ENCODE data around the gene GALNT17.

GALNT17 gene

DNA sequence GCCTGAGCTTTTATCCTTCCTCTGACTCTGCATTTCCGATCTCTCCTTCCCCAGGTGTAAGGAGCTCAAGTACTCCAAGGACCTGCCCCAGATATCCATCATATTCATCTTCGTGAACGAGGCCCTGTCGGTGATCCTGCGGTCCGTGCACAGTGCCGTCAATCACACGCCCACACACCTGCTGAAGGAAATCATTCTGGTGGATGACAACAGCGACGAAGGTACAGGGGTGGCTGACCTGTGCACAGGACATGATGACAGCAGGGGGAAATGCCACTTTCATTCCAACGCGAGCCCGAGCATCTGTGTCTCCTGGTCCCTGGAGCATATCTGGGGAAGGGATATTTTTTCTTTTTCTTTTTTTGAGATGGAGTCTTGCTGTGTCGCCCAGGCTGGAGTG lies 256.2 kb downstream of the GALNT17 start:
- H3K14ac ChIP-seq (ENCODE audit: low read length in 2 of 2), result no peak overlapping the region
- WGBS, result 95% methylated on average over 13 of the region's 14 CpGs
- DNase-seq, result no peak
- H3K4me2 ChIP-seq (ENCODE audit: low read length, poor library complexity, severe bottlenecking), result no peak overlapping the region
- no peak overlapping the region for H2AFZ ChIP-seq (ENCODE audit: low read depth, low read length)
- no peak overlapping the region for H4K8ac ChIP-seq (ENCODE audit: low read length)
- no peak overlapping the region for H3K23ac ChIP-seq (ENCODE audit: low read length in 2 of 2)
- no peak overlapping the region for H2BK15ac ChIP-seq (ENCODE audit: low read depth, poor library complexity, severe bottlenecking)
- H2BK120ac ChIP-seq (ENCODE audit: low read depth, low read length), result no peak overlapping the region
- H2AK5ac ChIP-seq (ENCODE audit: low read length, severe bottlenecking), result no peak overlapping the region
- no peak overlapping the region for H3K9ac ChIP-seq (ENCODE audit: low read length)
- no peak overlapping the region for H4K91ac ChIP-seq (ENCODE audit: low read length)
- no peaks in the 10 kb centered on the region for H3K27me3 ChIP-seq (ENCODE audit: control insufficient read depth in 1 of 2, insufficient read depth in 1 of 2, low read length in 2 of 2)
- peaks cover 3% of the 10 kb centered on the region for H3K9me3 ChIP-seq (ENCODE audit: control insufficient read depth, low read length)
- no peaks in the 10 kb centered on the region for H3K36me3 ChIP-seq (ENCODE audit: control insufficient read depth in 1 of 2, insufficient read depth in 2 of 2, low read depth in 1 of 2, low read length in 2 of 2)
- no peak overlapping the region for H2BK12ac ChIP-seq (ENCODE audit: low read length in 2 of 2)
- no peaks in the 10 kb centered on the region for H3K79me1 ChIP-seq (replicated peaks; ENCODE audit: low read length, poor library complexity, severe bottlenecking)
- no peak overlapping the region for H3K27ac ChIP-seq (ENCODE audit: low read length, poor library complexity, severe bottlenecking)
- no peaks in the 10 kb centered on the region for H3K4me1 ChIP-seq (ENCODE audit: control insufficient read depth, insufficient read depth, low read depth, low read length)
- H2BK5ac ChIP-seq (ENCODE audit: low read depth, low read length, poor library complexity, severe bottlenecking), result no peak overlapping the region
- no peak overlapping the region for H3K18ac ChIP-seq (ENCODE audit: low read depth in 1 of 2, low read length in 2 of 2)
- H3K4ac ChIP-seq (ENCODE audit: low read depth in 1 of 2, low read length in 2 of 2), result no peak overlapping the region
- no peak overlapping the region for H3K4me3 ChIP-seq (ENCODE audit: insufficient read depth in 1 of 2, low read depth in 1 of 2, low read length in 2 of 2)

DNA sequence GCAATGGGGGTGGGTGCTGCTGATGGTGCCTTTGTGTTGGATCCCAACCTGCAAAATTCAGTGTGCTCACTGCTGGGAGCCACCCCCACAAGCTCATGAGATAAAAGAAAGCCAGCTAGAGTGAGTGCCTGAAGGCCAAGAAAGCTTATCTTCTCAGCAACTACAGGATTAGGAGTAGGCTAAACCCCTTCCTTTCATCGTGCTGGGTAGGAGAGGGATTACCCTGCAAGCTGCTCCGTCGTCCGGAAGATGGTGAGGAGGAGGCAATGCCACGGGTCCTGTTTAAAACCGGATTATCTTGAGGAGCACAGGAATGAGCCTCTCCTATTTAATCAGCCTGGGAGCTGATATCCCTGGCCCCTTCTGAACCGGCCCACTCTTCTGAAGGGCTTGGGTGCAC lies 258.0 kb downstream of the GALNT17 start:
- Histone ChIP-seq H2BK15ac (ENCODE audit: low read depth, poor library complexity, severe bottlenecking) (no peak overlapping the region), H2BK120ac (ENCODE audit: low read depth, low read length) (no peak overlapping the region), H3K79me1 (replicated peaks; ENCODE audit: low read length, poor library complexity, severe bottlenecking) (no peaks in the 10 kb centered on the region), H2AFZ (ENCODE audit: low read depth, low read length) (no peak overlapping the region), H3K27ac (ENCODE audit: low read length, poor library complexity, severe bottlenecking) (no peak overlapping the region), H3K9ac (ENCODE audit: low read length) (no peak overlapping the region), H3K4me1 (ENCODE audit: control insufficient read depth, insufficient read depth, low read depth, low read length) (no peaks in the 10 kb centered on the region), H2AK5ac (ENCODE audit: low read length, severe bottlenecking) (no peak overlapping the region), H3K23ac (ENCODE audit: low read length in 2 of 2) (no peak overlapping the region), H4K91ac (ENCODE audit: low read length) (no peak overlapping the region), H3K4me2 (ENCODE audit: low read length, poor library complexity, severe bottlenecking) (no peak overlapping the region), H2BK5ac (ENCODE audit: low read depth, low read length, poor library complexity, severe bottlenecking) (no peak overlapping the region), H3K14ac (ENCODE audit: low read length in 2 of 2) (no peak overlapping the region), H3K36me3 (ENCODE audit: control insufficient read depth in 1 of 2, insufficient read depth in 2 of 2, low read depth in 1 of 2, low read length in 2 of 2) (no peaks in the 10 kb centered on the region), H3K18ac (ENCODE audit: low read depth in 1 of 2, low read length in 2 of 2) (no peak overlapping the region), H3K9me3 (ENCODE audit: control insufficient read depth, low read length) (peaks cover 3% of the 10 kb centered on the region), H3K4ac (ENCODE audit: low read depth in 1 of 2, low read length in 2 of 2) (no peak overlapping the region), H4K8ac (ENCODE audit: low read length) (no peak overlapping the region), H2BK12ac (ENCODE audit: low read length in 2 of 2) (no peak overlapping the region), H3K27me3 (ENCODE audit: control insufficient read depth in 1 of 2, insufficient read depth in 1 of 2, low read length in 2 of 2) (no peaks in the 10 kb centered on the region), H3K4me3 (ENCODE audit: insufficient read depth in 1 of 2, low read depth in 1 of 2, low read length in 2 of 2) (no peak overlapping the region)
- WGBS, result 71% methylated on average over 7 of the region's 7 CpGs
- DNase-seq, result no peak

DNA sequence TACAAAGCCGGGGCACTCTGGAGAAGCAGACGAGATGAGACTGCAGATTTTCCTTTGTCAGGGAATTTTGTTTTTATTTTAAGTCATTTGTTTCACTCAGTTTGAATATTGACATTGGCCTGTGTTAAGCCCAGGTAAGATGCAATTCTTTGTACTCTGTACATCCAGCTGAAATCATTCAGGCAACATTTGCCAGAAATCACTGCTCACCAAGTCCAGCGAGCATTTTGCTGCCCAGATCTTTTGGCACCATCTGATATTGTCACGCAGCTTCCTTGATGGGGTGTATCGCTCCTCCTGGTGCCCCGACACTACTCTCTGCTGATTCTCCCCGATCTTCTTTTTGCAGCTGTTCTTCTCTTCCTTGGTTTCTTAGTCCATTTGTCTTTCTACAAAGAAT lies 261.7 kb downstream of the GALNT17 start:
- Histone ChIP-seq H3K14ac (ENCODE audit: low read length in 2 of 2) (no peak overlapping the region), H2BK15ac (ENCODE audit: low read depth, poor library complexity, severe bottlenecking) (no peak overlapping the region), H2BK5ac (ENCODE audit: low read depth, low read length, poor library complexity, severe bottlenecking) (no peak overlapping the region), H4K91ac (ENCODE audit: low read length) (no peak overlapping the region), H3K27me3 (ENCODE audit: control insufficient read depth in 1 of 2, insufficient read depth in 1 of 2, low read length in 2 of 2) (no peaks in the 10 kb centered on the region), H3K23ac (ENCODE audit: low read length in 2 of 2) (no peak overlapping the region), H2BK120ac (ENCODE audit: low read depth, low read length) (no peak overlapping the region), H3K4me1 (ENCODE audit: control insufficient read depth, insufficient read depth, low read depth, low read length) (no peaks in the 10 kb centered on the region), H4K8ac (ENCODE audit: low read length) (no peak overlapping the region), H3K79me1 (replicated peaks; ENCODE audit: low read length, poor library complexity, severe bottlenecking) (no peaks in the 10 kb centered on the region), H3K4ac (ENCODE audit: low read depth in 1 of 2, low read length in 2 of 2) (no peak overlapping the region), H3K27ac (ENCODE audit: low read length, poor library complexity, severe bottlenecking) (no peak overlapping the region), H3K18ac (ENCODE audit: low read depth in 1 of 2, low read length in 2 of 2) (no peak overlapping the region), H3K36me3 (ENCODE audit: control insufficient read depth in 1 of 2, insufficient read depth in 2 of 2, low read depth in 1 of 2, low read length in 2 of 2) (no peaks in the 10 kb centered on the region), H3K4me2 (ENCODE audit: low read length, poor library complexity, severe bottlenecking) (no peak overlapping the region), H3K9me3 (ENCODE audit: control insufficient read depth, low read length) (peaks cover 3% of the 10 kb centered on the region), H3K4me3 (ENCODE audit: insufficient read depth in 1 of 2, low read depth in 1 of 2, low read length in 2 of 2) (no peak overlapping the region), H2AK5ac (ENCODE audit: low read length, severe bottlenecking) (no peak overlapping the region), H2BK12ac (ENCODE audit: low read length in 2 of 2) (no peak overlapping the region), H3K9ac (ENCODE audit: low read length) (no peak overlapping the region), H2AFZ (ENCODE audit: low read depth, low read length) (no peak overlapping the region)
- DNase-seq, result no peak
- 85% methylated on average over 5 of the region's 7 CpGs for WGBS

DNA sequence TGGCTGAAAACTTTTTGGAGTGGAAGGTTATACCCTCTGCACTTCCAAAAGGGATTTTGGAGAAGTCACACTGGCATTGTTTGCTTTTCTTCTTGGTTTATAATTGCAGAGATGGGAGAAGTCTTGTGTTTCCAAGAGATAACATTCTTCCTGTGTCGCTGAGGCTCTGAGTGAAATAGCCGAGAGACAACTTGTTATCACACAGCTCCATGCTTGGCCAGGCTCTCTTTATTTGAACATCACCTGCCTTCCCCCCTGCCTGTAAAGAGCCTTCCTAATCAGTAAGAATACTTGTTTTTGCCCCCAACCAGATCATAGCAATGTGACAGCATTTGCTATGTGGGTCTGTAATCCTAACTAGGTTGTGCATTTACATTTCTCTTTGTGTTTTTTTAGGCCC lies 270.7 kb downstream of the GALNT17 start:
- H2BK12ac ChIP-seq (ENCODE audit: low read length in 2 of 2), result no peak overlapping the region
- no peak overlapping the region for H3K4ac ChIP-seq (ENCODE audit: low read depth in 1 of 2, low read length in 2 of 2)
- no peaks in the 10 kb centered on the region for H3K4me1 ChIP-seq (ENCODE audit: control insufficient read depth, insufficient read depth, low read depth, low read length)
- no peak for DNase-seq
- WGBS, result 32% methylated on average over 2 of the region's 2 CpGs
- H2BK15ac ChIP-seq (ENCODE audit: low read depth, poor library complexity, severe bottlenecking), result no peak overlapping the region
- no peak overlapping the region for H3K4me2 ChIP-seq (ENCODE audit: low read length, poor library complexity, severe bottlenecking)
- no peak overlapping the region for H2BK120ac ChIP-seq (ENCODE audit: low read depth, low read length)
- H3K18ac ChIP-seq (ENCODE audit: low read depth in 1 of 2, low read length in 2 of 2), result no peak overlapping the region
- no peak overlapping the region for H2AK5ac ChIP-seq (ENCODE audit: low read length, severe bottlenecking)
- H3K14ac ChIP-seq (ENCODE audit: low read length in 2 of 2), result no peak overlapping the region
- no peaks in the 10 kb centered on the region for H3K36me3 ChIP-seq (ENCODE audit: control insufficient read depth in 1 of 2, insufficient read depth in 2 of 2, low read depth in 1 of 2, low read length in 2 of 2)
- H3K23ac ChIP-seq (ENCODE audit: low read length in 2 of 2), result no peak overlapping the region
- H3K79me1 ChIP-seq (replicated peaks; ENCODE audit: low read length, poor library complexity, severe bottlenecking), result no peaks in the 10 kb centered on the region
- H3K9me3 ChIP-seq (ENCODE audit: control insufficient read depth, low read length), result no peaks in the 10 kb centered on the region
- no peak overlapping the region for H4K8ac ChIP-seq (ENCODE audit: low read length)
- no peak overlapping the region for H3K9ac ChIP-seq (ENCODE audit: low read length)
- no peaks in the 10 kb centered on the region for H3K27me3 ChIP-seq (ENCODE audit: control insufficient read depth in 1 of 2, insufficient read depth in 1 of 2, low read length in 2 of 2)
- no peak overlapping the region for H2AFZ ChIP-seq (ENCODE audit: low read depth, low read length)
- H3K4me3 ChIP-seq (ENCODE audit: insufficient read depth in 1 of 2, low read depth in 1 of 2, low read length in 2 of 2), result no peak overlapping the region
- H2BK5ac ChIP-seq (ENCODE audit: low read depth, low read length, poor library complexity, severe bottlenecking), result no peak overlapping the region
- no peak overlapping the region for H4K91ac ChIP-seq (ENCODE audit: low read length)
- H3K27ac ChIP-seq (ENCODE audit: low read length, poor library complexity, severe bottlenecking), result no peak overlapping the region
